Activated CD4-positive, alpha-beta T cell treated with anti-CD3 and anti-CD28 coated beads, Interleukin-2, Interleukin-6, amounts not matched to agents 100 ng/mL and 50 ng/mL, durations not matched to agents 16 hours and 8 hours (primary cell): ENCODE data around the gene WSCD1.

Experiments used
- DNase-seq: peaks from one replicate; pipeline ENCODE4 v3.0.0-alpha.2; 2020

Gene WSCD1

GRCh38 chr17:6108987-6109386 lies 38.8 kb downstream of the WSCD1 start:
- DNase-seq, result no peak

DNA sequence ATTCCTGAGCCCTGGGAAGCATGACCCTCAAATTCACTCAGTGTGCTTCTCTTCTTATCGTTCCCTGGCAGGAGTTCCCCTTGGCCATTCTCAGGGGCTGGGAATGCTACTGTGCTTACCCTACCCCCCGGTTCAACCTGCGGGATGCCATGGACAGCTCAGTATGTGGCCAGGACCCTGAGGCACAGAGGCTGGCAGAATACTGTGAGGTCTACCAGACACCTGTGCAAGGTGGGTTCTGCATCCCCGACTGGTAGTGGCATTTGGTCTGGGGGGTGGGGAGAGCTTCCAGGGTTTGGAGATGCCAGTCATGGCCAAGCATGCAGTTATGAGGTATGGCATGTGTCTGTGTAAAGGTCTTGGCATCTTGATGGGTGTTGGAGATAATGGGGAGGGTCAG lies 39.4 kb downstream of the WSCD1 start:
- no peak for DNase-seq

DNA sequence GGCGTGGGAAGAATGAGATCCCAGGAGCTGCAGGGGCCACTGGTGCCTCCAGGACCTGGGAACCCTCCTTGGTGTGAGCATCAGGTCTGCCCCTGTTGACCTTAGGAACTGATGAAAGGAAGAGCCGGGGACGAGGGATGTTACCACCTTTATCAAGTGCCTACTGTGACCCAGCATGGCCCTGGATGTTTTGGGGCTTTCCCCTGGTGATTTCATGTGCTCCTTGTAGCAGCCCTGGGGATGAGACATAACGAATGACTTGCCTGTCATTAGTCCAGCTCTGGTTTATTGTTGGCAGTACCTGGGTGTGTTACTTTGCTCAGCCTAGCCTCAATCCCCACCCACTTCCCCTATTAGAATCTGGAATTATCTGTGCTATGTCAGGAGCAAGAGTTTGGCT lies 39.9 kb downstream of the WSCD1 start:
- DNase-seq, result no peak

GRCh38 chr17:6110592-6110991 lies 40.4 kb downstream of the WSCD1 start:
- DNase-seq, result peak; percentile 24

DNA sequence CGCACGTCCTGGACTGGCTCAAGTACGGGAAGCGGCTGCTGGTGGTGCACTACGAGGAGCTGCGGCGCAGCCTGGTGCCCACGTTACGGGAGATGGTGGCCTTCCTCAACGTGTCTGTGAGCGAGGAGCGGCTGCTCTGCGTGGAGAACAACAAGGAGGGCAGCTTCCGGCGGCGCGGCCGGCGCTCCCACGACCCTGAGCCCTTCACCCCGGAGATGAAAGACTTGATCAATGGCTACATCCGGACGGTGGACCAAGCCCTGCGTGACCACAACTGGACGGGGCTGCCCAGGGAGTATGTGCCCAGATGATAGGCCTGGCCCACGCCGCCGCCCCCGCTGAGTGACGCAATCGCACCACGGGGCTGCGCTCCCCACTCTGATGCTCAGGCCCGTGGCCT lies 50.2 kb downstream of the WSCD1 start:
- DNase-seq, result no peak

DNA sequence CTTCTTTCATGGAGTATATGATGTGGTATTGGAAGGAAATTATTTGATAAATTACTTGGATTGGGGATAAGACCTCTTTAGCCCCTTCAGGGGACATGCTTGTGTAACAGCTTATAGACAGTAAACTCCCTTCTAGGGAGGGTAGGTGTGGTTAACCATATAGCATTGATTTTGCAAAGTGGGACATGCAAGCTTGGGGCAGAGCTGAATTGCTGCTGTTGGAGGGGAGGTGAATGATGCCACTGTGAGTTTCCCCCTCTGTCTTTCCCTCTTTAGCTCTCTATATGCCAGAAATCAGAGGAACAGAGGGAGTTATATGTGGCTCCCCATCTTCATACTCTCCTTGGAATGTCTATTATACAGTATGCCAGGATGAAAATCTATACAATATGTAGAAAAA lies 54.7 kb downstream of the WSCD1 start:
- DNase-seq, result no peak

GRCh38 chr17:6126768-6127167 lies 56.6 kb downstream of the WSCD1 start:
- DNase-seq, result no peak

DNA sequence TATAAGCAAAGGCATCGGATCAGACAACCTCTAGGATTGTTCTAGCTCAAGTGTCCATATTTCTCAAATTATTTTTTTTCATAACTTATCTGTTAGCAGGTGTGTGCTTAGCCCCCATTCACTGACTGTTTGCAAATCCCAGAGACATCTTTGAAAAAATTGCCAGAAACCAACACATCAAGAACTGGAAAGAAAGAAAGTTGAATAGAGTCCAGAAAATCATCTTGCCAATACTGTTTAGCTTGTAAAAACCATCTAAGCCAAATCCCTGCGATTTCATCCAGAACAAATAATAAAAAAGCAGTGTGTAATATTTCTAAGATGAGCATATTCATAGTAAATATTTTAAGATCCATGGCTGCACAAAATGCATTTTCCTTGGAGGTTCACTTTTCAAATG lies 64.5 kb downstream of the WSCD1 start:
- DNase-seq, result no peak

GRCh38 chr17:6135236-6135635 lies 65.1 kb downstream of the WSCD1 start:
- DNase-seq, result no peak

DNA sequence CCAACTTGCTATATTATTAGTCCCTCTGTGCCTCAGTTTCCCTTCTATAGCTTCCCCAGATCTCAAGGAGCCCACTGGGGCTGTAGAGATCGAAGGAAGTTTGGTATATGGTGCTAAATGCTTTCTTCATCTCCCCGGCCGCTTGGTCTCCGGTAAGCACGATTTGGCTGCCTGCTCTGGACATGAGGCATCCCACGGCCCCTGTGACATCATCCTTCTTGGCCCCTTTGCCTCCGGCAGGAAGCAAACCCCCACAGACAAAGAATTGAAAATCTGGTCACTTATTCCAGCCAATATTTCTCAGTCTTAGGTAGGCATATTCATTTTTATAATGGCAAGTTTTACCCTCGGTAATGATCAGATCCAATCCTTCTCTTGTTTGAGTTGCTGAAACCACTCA lies 65.8 kb downstream of the WSCD1 start:
- no peak for DNase-seq

DNA sequence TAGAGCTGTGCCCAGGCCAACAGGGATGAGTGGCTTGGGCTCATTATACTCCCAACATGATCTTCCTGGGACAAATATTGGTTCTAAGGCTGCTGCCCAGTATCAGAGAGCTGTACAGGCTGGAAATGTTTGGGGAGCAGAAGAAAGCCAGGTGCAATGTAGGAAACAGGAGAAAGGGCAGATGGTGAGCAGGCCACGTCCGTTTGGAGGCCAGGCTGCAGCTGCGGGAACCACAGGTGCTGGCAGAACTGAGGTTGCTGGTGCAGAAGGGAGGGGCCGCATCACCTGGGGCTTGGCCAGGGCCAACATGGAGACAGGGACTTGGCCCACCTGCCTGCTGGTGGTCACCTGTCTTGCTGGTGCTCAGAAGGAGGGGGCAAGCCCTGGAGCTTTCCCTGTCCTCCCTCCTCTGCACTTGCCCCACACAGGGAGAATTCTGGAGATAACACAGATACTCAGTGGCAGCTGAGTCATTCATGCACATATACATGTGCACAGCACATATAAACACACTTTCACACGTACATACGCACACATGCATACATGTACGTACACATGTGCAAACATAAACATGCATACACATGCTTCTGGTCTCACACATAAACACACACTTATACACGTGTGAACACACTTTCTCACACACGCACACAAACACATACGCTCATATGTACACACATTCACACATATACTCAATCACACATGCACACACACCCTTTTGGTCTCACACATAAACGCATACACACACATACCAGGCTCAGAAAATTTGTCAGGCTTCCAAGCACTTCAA lies 67.7 kb downstream of the WSCD1 start:
- DNase-seq, result no peak

- DNase-seq, result no peak
These were observed 68.7 kb downstream of the WSCD1 start for GRCh38 chr17:6138761-6139446.

DNA sequence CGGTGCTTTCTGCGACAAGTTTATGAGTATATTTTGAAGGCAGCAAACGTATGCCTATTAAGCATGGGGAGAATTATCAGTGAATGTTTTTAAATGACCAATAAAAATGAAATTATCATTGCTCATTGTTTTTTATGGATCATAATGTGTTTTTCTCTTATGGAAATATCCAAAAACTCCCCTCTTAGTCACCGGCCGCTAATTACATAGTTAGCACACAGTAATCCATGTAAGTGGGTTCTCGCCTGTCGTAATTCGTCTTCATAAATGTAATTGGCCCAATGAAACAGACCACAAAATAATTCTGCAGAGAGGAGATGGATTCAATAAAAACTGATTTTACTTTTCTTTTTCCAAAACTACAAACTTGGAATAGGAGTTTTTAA lies 69.3 kb downstream of the WSCD1 start:
- no peak for DNase-seq

- no peak for DNase-seq
These were observed 70.0 kb downstream of the WSCD1 start for GRCh38 chr17:6140188-6140587.

GRCh38 chr17:6140728-6141330 lies 70.7 kb downstream of the WSCD1 start:
- no peak for DNase-seq

DNA sequence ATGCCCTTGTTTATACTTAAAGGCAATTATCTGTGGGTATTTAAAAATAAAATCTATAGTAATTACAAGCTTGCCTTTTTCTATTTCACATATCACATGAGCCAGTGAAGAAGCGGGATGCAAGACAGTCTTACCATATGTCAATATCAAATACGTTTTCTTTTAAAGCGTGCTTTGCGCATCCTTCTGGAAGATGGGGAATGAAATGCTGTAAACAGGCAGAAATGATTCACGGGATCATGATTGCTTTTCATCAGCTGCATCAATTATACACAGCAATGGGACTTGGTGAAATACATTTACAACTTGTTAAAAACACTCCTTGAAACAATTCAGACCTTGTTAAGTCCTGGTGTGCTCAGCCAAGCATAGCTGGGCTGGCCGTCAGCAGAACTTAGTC lies 72.5 kb downstream of the WSCD1 start:
- no peak for DNase-seq

- DNase-seq, result no peak
These were observed 75.8 kb downstream of the WSCD1 start for GRCh38 chr17:6145946-6146345.

DNA sequence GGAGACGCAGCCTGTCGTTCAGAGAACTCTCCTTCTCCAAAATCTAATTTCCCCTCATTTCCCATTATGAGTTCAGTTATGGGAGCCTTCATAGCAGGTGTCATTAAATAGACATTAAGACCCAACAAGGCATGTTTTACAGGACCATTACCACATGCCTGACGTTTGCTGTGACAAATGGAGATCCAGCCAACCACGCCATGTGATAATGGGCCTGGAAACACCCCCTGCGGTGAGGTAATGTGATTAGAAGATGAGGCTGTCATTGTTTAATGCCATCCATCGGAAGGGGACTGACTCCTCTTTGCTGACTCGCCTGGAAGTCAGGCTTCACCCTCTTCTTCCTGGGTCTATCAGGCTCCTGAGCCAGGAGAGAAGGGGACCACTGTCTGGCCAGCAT lies 76.9 kb downstream of the WSCD1 start:
- DNase-seq, result no peak

DNA sequence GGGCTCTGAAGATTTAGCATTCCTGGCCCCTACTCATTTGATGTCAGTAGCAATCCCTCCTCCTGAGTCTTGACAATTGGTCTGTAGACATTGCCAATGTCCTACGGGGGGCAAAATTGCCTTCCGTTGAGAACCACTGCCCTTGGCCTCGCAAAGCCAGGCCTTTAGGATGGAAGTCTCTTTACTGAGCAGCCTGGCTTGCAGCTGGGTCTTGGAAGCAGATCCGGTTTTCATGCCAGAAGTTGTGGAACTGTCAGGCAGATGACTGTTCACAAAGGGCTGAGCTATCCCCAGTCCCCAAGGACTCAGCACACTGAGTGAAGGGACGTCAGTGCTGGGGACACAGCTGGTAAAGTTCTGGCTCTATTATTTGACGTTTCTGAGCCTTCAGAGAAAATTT lies 83.2 kb downstream of the WSCD1 start:
- DNase-seq, result no peak

DNA sequence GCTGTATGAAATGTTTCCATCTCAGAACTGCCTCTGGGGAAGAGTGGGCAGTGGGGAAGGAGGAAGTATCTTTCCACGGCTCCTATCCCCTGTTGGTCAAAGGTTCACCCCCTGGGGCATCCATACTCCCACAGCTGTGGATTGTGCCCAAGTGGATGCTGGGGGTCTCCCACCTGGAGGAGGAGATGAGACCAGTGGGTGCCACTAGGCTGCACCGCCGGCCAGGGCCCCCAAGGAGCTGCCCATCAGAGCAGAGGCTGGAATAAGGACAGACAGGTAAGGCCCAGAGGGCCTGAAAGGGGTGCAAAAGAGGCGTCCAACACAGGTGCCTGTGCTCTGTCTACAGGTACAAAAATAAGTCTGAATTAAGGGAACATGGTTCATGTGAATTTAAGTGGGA lies 87.5 kb downstream of the WSCD1 start:
- no peak for DNase-seq

DNA sequence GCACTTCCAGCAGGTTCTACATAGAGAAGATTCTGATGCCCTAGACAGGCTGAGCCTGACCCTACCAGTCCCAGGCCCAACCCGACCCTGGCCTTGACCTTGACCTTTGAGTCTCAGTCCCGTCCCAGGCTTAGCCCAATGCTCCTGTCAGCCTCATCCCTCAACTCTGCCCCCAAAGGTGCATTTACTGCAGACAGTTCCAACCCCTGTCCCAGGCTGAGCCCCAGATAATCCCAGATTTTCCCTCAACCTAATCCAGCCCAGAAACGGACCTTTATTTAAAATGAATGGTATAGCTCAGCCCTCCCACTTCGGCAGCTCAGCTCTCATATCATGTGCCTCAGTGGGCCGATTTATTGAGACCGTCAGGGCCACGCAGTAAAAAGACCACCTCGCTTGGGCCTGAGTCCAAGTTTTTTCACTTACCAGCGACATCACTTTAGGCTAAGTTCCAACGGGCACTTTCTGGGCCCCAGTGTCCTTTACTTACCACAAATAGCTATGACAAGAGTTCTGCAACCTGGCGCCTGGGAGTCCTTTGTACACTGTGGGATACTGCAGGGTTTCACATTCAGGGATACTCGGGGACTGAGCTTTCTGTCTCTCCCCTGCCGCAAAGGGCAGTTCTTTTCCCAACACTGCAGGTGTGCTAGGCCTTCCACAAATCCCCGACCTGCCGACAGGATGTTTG lies 89.5 kb downstream of the WSCD1 start:
- DNase-seq, result no peak

DNA sequence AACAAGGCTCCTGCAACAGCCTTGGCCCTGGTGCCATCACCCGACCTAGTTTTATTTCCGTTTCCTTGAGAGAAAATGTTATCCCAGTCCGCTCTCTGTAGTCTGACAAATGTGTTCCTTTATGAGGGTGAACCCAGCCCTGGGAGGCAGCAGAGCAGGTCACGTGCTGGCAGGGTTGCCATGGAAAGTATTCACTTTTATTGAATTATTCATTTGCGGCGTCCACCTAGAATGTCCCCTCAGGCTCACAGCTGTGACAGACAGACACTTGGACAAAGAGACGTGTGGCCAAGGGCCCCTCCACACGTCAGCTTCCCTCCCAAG lies 90.0 kb downstream of the WSCD1 start:
- no peak for DNase-seq

GRCh38 chr17:6160911-6161855 lies 91.0 kb downstream of the WSCD1 start:
- DNase-seq, result no peak
